Activated T-helper 2 cell treated with anti-CD3 and anti-CD28 coated beads, Interferon-gamma antibody, Interleukin-2, Interleukin-4, amounts not matched to agents 10 μg/mL and 5 μg/mL and 100 μg/mL, durations not matched to agents 14 hours and 24 hours and 36 hours (primary cell): ENCODE data around the gene DEFB108B. TPM values are rescaled to one million over a fixed set of nuclear protein-coding genes. Genes with fewer than 3 reads are reported as not detected.
A peak's percentile ranks its signal among the peaks of the same experiment; 100 is the strongest.
"Not testable (repeated sequence)": the region's sequence is repeated elsewhere in the genome, so short reads cannot be mapped to it uniquely, and the experiment has no call there.

ENCODE experiments used
- DNase-seq: peaks from one replicate; pipeline ENCODE4 v3.0.0; 2021; ENCODE audit warnings: low spot score
- H3K27ac Mint-ChIP-seq: one replicate; pipeline ENCODE4 v1.8.0; 2021; ENCODE audit warnings: mixed read lengths
- H3K27me3 Mint-ChIP-seq: one replicate; pipeline ENCODE4 v1.8.0; 2021; ENCODE audit warnings: low read depth, mixed read lengths
- H3K36me3 Mint-ChIP-seq: one replicate; pipeline ENCODE4 v1.8.0; 2021; ENCODE audit warnings: low read depth, mixed read lengths
- H3K4me1 Mint-ChIP-seq: one replicate; pipeline ENCODE4 v1.8.0; 2021; ENCODE audit warnings: low read depth, mixed read lengths
- H3K4me3 Mint-ChIP-seq: one replicate; pipeline ENCODE4 v1.8.0; 2021; ENCODE audit warnings: low read depth, mild to moderate bottlenecking, moderate library complexity, mixed read lengths
- H3K9me3 Mint-ChIP-seq: one replicate; pipeline ENCODE4 v1.8.0; 2021; ENCODE audit warnings: mixed read lengths
- intact Hi-C: fragments of 100-400 bp; cut with micrococcal nuclease; formaldehyde crosslinking; loops from one replicate; pipeline ENCODE4 v1.15.1; 2023
- total RNA-seq: library from RNA; stranded (reverse); gene quantifications from 2 replicates; pipeline ENCODE4 v1.2.3, GENCODE V29; 2022

The DEFB108B gene
- total RNA-seq, 1 donor from 2014 or later: not detected

DNA sequence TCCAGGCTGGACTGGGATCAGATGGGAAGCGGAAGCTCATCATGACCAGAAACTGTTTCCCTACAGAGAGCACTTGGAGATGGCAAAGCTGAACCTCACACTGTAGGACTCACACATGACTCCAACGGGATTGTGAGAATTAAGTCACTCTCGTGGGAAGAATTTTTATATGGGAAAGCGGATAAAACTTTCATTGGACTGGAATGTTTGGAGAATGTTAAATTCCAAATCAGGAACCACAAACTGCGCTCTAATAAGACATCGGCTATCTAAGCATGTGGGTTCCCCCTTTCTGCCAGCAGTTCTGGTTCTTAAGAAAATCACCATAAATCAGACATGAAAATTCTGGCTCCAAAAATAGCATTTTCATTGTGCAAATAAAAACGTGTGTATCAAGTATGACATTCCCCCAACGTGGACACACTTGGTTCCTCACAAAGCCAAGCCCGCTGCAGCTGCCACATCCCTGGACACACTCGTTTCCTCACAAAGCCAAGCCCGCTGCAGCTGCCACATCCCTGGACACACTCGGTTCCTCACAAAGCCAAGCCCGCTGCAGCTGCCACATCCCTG is 33.4 kb upstream of the DEFB108B start:
- DNase-seq, H3K27ac Mint-ChIP-seq, intact Hi-C loops, H3K9me3 Mint-ChIP-seq, H3K4me3 Mint-ChIP-seq, H3K27me3 Mint-ChIP-seq, H3K4me1 Mint-ChIP-seq, H3K36me3 Mint-ChIP-seq: not testable (repeated sequence)

DNA sequence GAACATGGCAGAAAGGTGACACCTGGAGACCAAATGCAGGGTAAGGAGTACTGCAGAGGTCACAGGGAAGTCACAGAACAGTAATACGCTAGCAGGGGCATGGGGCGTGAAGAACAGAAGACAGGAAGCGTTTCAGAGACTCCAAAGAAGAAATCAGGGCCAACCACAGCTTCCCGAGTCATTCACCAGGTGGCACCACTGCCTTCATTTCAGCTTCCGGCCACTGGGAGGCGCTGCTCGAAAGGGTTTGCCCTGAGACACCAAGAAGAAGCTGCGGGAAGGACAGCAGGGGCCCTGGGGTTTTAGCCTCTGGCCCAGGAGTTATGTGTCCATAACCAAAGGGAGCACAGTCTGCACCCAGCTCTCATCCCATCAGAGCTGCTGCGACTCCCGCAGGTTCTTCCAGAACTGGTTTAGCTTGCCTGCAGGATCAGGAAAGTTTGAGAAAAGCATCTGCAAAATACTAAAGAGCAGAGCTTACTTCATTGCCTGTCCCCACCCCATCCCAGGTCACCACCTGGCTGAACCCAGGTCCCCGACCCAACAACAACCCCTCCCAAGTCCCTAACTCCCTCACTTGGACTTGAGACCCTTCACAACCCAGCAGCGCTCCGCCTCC is 32.6 kb upstream of the DEFB108B start:
- peak; percentile 77 for DNase-seq
- not testable (repeated sequence) for H3K27ac Mint-ChIP-seq

DNA sequence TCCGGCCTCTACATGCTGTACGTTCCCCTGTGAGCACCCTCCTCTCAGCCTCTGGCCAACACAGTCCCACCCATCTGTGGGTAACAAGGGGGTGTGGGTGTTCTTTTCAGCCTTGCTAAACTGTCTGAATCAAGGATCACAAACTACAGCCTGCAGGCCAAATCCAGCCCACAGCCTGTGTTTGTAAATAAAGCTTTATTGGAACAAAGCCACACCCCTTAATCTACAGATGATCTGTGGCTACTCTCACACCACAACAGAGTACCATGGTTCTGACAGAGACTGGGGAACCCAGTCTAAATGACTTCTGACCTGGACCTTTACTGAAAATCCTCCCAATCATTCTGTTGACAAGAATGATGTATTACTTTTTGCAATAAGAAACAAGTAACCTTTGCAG is 32.0 kb upstream of the DEFB108B start:
- H3K27ac Mint-ChIP-seq, H3K4me1 Mint-ChIP-seq, H3K27me3 Mint-ChIP-seq, intact Hi-C loops, H3K9me3 Mint-ChIP-seq, DNase-seq, H3K36me3 Mint-ChIP-seq, H3K4me3 Mint-ChIP-seq: not testable (repeated sequence)

More for the DNA sequence above, 32.6 kb upstream of the DEFB108B start:
- H3K36me3 Mint-ChIP-seq, H3K27me3 Mint-ChIP-seq, H3K9me3 Mint-ChIP-seq, H3K4me3 Mint-ChIP-seq, H3K4me1 Mint-ChIP-seq, intact Hi-C loops: not testable (repeated sequence)

DNA sequence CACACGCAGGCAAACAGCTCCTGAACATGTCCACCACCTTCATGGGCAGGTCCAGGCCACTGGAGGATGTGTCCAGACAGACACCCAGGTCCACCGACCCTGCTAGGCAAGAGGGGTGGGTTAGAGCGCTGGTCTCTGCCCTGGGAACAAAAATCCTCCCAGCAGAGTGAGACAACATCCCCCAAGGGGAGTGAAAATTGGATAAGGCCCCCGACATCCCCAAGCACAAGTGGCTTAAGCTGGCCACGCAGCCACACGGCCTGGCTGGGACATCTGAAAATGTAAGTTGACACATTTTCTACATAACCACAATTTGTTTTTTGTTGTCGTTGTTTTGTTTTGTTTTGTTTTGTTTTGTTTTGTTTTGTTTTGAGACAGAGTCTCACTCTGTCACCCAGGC is 30.1 kb upstream of the DEFB108B start:
- H3K4me1 Mint-ChIP-seq, H3K27me3 Mint-ChIP-seq, DNase-seq, H3K9me3 Mint-ChIP-seq, intact Hi-C loops, H3K36me3 Mint-ChIP-seq, H3K4me3 Mint-ChIP-seq, H3K27ac Mint-ChIP-seq: not testable (repeated sequence)

DNA sequence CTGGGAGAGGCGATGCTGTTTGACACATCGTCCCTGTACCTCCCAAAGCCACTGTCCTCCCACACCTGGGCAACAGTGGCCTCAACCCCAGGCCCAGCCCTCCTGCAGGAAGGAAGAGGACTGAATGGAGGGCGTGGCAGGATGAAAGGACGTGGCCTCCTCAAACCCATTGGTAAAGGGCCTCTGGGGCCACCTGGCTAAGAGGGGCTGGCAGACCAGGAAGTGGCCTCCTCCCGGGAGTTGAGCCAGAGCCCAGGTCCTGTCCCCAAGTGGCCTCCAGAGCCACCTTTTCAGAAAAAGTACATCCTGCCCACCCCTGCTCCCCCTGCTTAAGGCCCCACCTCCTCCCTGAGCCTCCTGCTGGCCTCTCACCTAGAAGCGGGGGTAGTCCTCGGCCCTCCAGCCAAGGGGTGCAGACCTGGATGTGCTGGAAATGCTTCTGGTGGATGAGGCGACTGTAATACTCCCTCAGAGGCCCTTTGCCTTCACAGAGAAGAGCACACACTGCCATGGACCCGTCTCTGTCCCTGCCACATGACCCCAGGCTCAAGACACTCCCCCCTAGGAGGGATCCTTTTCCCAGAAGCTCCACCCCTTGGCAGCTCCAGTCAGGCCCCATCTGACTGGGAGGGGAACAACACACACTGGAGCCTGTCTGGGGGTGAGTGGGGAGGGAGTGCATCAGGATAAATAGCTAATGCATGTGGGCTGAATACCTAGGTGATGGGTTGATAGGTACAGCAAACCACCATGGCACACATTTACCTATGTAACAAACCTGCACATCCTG is 28.6 kb upstream of the DEFB108B start:
- H3K4me1 Mint-ChIP-seq, intact Hi-C loops, DNase-seq: not testable (repeated sequence)

DNA sequence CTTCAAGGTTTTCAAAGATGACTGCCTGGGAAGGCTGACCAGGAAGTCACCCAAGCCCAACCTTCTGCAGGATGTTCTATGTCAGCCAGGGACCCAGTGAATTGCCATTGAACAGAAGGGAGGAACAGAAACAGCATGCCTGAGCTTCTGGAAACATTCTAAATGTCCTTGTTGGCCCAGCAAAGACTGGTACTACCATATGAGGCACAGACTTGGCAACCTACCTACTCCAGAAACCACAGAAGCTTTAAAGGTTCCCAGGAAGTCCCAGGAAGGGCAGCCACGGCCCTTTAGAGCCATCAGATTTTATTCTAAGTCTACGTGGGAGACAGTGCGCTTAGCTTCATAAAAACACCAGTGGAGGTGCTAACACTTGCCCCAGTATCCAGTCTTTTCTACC is 20.5 kb upstream of the DEFB108B start:
- H3K27me3 Mint-ChIP-seq, H3K27ac Mint-ChIP-seq, H3K4me1 Mint-ChIP-seq, DNase-seq, H3K9me3 Mint-ChIP-seq, H3K36me3 Mint-ChIP-seq, intact Hi-C loops: not testable (repeated sequence)
- peak overlapping the region; percentile 75 for H3K4me3 Mint-ChIP-seq

More for the DNA sequence above, 28.6 kb upstream of the DEFB108B start:
- H3K9me3 Mint-ChIP-seq, H3K36me3 Mint-ChIP-seq, H3K27ac Mint-ChIP-seq, H3K27me3 Mint-ChIP-seq, H3K4me3 Mint-ChIP-seq: not testable (repeated sequence)

DNA sequence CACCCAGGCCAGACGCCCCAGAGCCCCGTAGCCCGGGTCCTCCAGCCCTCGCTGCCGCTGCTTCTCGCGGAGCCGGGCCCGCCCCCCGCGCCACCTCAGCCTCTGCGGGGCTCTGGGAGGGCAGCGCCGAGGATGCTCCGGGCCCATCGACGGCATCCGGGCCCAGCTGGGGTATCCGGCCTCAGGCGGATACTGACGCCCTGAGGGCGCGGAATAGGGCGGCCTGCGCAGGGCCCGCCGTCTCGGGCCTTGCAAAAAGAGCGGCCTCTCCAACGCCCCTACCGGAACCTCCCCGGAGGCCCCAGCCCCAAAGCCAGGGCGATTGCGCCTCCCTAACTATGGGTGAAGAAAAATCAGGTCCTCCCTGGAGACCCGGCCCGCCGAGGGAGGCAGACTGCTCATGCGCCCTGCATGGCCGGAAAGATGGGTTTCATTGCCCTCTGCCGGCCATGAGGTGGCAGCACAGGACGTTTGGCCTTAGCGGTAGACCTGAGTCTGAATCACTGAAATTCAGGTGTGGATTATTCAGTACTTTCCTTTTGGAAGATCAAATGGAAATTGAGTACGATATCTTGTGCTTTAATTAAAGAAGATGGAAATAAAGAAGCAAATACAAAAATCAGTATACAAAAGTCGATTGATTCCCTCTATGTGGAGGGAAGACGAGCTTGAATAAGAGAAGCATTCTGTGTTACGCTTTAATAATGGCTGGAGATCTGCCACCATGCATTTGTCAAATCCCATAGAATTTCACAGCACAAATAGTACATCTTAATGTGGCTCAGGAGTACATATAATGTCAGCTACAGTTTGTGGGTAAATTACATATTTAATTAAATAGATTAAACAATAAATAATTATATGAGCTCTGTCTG is 19.3 kb upstream of the DEFB108B start:
- H3K9me3 Mint-ChIP-seq, H3K36me3 Mint-ChIP-seq, H3K27me3 Mint-ChIP-seq, intact Hi-C loops, H3K4me1 Mint-ChIP-seq: not testable (repeated sequence)
- peak; percentile 74 for DNase-seq
- Mint-ChIP-seq H3K4me3 (peak overlapping the region; percentile 75), H3K27ac (peak overlapping the region; percentile 48)

DNA sequence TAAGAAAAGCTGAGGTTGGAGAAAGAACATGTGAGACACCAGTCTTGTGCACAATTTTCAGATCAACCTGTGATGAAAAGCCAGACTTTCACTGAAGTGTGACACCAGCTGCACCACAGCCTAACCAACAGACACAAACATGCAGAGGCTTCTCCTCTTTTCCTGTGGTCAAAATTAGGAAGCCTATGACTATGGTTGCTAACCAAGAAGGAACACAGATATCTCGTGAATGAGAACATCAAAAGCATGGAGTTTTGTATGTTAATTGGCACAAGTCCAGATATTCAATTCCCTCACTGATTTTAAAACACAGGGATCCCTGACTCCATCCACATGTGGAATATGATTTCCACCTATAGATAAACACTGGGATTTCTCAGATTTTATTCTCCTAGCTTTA is 11.5 kb upstream of the DEFB108B start:
- DNase-seq, H3K4me3 Mint-ChIP-seq, intact Hi-C loops, H3K27me3 Mint-ChIP-seq, H3K36me3 Mint-ChIP-seq, H3K27ac Mint-ChIP-seq, H3K4me1 Mint-ChIP-seq, H3K9me3 Mint-ChIP-seq: not testable (repeated sequence)

DNA sequence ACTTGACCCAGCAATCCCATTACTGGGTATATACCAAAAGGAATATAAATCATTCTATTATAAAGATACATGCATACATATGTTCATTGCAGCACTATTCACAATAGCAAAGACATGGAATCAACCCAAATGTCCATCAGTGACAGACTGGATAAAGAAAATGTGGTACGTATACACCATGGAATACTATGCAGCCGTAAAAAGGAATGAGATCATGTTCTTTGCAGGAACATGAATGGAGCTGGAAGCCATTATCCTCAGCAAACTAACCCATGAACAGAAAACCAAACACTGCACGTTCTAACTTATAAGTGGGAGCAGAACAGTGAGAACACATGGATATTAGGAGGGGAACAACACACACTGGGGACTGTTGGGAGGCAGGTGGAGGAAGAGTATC is 3.8 kb upstream of the DEFB108B start:
- DNase-seq, intact Hi-C loops, H3K4me1 Mint-ChIP-seq, H3K27me3 Mint-ChIP-seq, H3K27ac Mint-ChIP-seq, H3K4me3 Mint-ChIP-seq, H3K36me3 Mint-ChIP-seq, H3K9me3 Mint-ChIP-seq: not testable (repeated sequence)

DNA sequence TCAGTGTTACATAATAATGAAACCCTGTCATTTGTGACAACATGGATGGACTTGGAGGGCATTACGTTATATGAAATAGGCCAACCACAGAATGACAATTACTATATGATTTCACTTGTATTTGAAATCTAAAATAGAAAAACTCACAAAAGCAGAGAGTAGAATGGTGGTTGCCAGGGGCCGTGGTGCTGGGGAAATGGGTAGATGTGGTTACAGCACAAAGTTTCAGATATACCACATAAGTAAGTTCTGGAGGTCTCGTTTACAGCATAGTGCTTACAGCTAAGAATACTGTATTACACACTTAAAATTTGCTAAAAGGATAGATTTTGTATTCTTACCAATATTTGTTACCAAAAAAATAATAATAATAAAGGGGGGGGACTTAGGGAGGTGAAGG is 3.3 kb upstream of the DEFB108B start:
- H3K4me3 Mint-ChIP-seq, H3K36me3 Mint-ChIP-seq, H3K27ac Mint-ChIP-seq, H3K9me3 Mint-ChIP-seq, H3K27me3 Mint-ChIP-seq, DNase-seq, H3K4me1 Mint-ChIP-seq, intact Hi-C loops: not testable (repeated sequence)

DNA sequence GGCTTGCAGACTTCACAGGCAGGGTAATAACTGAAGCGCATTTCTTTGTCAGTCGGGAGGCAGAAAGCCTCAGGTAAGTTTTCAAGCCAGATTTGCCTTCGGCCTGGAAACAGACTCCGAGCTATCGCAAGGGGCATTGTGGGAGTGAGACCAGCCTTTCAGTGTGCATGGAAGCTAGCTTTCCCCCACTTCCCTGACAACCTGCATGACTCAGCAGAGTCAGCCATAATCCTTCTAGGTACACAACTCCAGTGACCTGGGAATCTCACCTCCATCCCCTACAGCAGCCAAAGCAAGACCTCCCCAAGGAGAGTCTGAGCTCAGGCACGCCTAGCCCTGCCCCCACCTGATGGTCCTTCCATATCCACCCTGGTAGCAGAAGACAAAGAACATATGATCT is 9.7 kb downstream of the DEFB108B start:
- H3K9me3 Mint-ChIP-seq, DNase-seq, H3K27ac Mint-ChIP-seq, H3K4me3 Mint-ChIP-seq, H3K4me1 Mint-ChIP-seq, intact Hi-C loops, H3K36me3 Mint-ChIP-seq: not testable (repeated sequence)
- H3K27me3 Mint-ChIP-seq: peaks cover 10% of the 10 kb centered on the region

DNA sequence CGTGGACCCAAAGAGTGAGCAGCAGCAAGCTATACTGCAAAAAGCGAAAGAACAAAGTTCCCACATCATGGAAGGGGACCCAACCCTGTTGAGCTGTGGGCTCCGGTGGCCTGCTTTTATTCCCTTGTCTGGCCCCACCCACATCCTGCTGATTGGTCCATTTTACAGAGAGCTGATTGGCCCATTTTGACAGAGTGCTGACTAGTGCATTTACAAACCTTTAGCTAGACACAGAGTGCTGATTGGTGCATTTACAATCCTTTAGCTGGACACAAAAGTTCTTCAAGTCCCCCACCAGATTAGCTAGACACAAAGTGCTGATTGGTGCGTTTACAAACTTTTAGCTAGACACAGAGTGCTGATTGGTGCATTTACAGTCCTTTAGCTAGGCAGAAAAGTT is 10.4 kb downstream of the DEFB108B start:
- DNase-seq, H3K9me3 Mint-ChIP-seq, H3K27ac Mint-ChIP-seq, H3K4me1 Mint-ChIP-seq, H3K36me3 Mint-ChIP-seq, intact Hi-C loops, H3K4me3 Mint-ChIP-seq: not testable (repeated sequence)
- H3K27me3 Mint-ChIP-seq: peaks cover 11% of the 10 kb centered on the region

DNA sequence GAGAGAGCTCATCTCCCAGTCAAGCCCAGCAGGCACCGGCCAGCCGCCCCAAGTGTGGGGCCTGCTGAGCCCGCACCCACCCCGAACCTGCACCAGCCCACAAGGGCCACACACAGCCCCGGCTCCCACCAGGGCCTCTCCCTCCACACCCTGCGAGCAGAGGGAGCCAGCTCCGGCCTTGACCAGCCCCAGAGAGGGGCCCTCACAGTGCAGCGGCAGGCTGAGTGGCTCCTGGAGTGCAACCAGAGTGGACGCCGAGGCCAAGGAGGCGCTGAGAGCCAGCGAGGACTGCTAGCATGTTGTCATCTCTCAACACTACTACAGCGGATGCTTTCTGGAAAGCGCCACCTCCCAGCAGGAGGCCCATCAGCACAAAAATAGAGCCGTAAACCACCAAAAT is 10.9 kb downstream of the DEFB108B start:
- DNase-seq: no peak
- Mint-ChIP-seq H3K4me3 (no peak overlapping the region), H3K9me3 (peaks cover 7% of the 10 kb centered on the region), H3K27ac (no peak overlapping the region), H3K27me3 (peaks cover 10% of the 10 kb centered on the region), H3K4me1 (no peaks in the 10 kb centered on the region), H3K36me3 (no peaks in the 10 kb centered on the region)
- intact Hi-C loops: no loop called here
